LNCaP clone FGC (cell line): Measurements from ENCODE around the gene ARHGAP5.

Experiments used
- DNase-seq: peaks from one replicate; pipeline ENCODE4 v3.0.0-alpha.2; 2011; ENCODE audit warnings: low read depth
- H3K4me3 ChIP-seq: 2 replicates; pipeline ENCODE4 v1.5.1; 2011; ENCODE audit warnings: mild to moderate bottlenecking, low read depth, low read length, control low read depth
- TF ChIP-seq, protein P1 (sequence below): IDR thresholded peaks from 2 replicates; pipeline ENCODE4 v1.5.1; 2012; ENCODE audit warnings: mild to moderate bottlenecking; ENCODE audit not compliant: control insufficient read depth, insufficient read depth; ENCODE audit errors: extremely low read depth

The ARHGAP5 gene

DNA sequence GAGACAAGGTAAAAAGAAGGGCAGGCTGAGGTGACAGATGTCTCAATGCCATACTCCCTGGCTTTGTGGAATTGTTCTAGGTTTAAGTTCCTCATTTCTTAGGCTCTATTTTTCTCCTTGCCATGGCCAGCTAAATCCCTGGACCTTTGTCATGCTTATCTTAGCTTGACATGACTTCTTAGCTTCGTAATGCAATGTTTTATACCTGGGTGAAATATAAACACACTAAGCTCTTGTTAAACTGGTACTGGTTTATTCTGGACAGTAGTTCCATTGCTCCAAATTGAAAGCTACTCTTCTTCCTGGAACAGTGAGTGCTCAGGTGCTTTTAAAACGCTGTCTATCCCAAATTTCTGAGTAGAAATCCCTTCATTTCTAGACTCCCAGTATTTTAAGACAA lies 17.4 kb upstream of the ARHGAP5 start:
- peak; percentile 15 for DNase-seq
- no peak overlapping the region for H3K4me3 ChIP-seq
- TF ChIP-seq, protein P1, sequence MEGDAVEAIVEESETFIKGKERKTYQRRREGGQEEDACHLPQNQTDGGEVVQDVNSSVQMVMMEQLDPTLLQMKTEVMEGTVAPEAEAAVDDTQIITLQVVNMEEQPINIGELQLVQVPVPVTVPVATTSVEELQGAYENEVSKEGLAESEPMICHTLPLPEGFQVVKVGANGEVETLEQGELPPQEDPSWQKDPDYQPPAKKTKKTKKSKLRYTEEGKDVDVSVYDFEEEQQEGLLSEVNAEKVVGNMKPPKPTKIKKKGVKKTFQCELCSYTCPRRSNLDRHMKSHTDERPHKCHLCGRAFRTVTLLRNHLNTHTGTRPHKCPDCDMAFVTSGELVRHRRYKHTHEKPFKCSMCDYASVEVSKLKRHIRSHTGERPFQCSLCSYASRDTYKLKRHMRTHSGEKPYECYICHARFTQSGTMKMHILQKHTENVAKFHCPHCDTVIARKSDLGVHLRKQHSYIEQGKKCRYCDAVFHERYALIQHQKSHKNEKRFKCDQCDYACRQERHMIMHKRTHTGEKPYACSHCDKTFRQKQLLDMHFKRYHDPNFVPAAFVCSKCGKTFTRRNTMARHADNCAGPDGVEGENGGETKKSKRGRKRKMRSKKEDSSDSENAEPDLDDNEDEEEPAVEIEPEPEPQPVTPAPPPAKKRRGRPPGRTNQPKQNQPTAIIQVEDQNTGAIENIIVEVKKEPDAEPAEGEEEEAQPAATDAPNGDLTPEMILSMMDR = no peak

DNA sequence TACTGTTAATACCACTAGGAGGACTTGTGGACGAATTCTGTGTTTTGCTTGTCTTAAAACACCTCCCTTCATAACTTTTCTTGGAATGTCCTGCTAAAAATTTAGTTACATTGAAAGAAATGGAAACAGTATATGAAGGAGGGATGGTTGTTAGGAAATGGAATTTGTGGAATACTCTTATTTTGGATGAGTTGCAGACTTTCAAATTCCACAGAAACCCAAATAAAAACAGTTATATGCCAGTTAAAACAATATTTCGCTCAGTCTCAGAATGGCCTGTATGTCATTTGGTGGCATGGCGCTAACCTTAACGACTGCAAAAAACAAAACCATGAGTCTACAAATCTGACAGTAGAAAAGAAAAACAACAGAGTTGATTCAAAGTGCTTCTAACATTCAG lies 12.2 kb upstream of the ARHGAP5 start:
- TF ChIP-seq, protein P1 = no peak
- H3K4me3 ChIP-seq = no peak overlapping the region
- no peak for DNase-seq

DNA sequence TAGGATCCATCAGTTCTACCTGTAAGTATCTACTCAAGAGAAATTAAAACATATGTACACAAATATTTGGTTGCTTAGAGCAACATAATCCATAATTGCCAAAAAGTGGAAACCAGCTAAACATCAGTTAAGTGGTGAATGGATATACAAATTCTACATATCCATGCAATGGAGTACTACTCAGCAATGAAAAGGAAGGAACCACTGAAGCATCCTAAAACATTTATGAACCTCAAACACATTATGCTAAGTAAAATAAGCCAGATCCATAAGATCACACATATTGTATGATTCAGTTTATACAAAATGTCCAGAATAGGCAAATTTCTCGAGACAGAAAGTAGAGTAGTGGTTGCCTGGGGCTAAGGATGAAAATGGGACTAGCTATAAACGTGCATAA lies 8.4 kb upstream of the ARHGAP5 start:
- no peak for DNase-seq
- TF ChIP-seq, protein P1 = no peak
- H3K4me3 ChIP-seq = no peak overlapping the region

DNA sequence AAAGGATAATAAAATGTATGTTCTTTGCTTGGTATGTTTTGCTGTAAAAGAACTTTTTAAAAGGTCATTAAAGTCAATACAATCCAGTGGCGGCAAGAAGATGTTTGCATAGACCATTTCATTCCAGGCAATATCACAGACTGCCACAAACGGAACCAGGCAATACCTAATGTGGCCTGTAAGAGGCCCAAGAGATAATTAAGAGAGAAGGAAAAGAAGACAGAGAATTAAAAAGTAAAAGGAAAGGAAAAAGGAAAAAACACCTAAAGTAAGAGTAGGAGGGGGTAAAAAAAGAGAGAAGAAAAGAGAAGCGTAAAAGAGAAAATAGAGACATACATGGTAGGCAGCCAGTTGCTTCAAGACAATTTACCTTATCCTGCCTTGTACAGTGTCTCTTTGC lies 6.8 kb upstream of the ARHGAP5 start:
- TF ChIP-seq, protein P1 = no peak
- no peak for DNase-seq

DNA sequence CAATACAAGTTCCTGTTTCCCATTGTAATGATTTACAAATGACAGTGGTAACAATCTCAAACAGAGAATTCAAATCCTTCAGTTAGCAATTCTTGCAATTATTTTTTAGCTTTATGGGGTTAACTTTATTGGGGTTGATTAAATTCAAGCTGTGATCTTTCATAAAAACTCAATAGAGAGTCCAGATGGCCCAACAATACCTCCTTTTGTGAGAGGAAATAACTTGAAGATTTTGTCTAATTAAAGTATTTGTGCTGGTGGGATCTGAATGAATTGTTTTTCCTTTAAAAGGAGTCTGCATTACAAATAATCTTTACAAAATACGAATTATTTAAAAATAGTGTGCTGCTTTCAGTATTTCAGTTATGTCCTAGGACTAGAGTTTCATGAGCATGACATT lies 4.4 kb upstream of the ARHGAP5 start:
- no peak for DNase-seq
- TF ChIP-seq, protein P1 = no peak
- no peak overlapping the region for H3K4me3 ChIP-seq

More for the DNA sequence above, 6.8 kb upstream of the ARHGAP5 start:
- H3K4me3 ChIP-seq = no peak overlapping the region

DNA sequence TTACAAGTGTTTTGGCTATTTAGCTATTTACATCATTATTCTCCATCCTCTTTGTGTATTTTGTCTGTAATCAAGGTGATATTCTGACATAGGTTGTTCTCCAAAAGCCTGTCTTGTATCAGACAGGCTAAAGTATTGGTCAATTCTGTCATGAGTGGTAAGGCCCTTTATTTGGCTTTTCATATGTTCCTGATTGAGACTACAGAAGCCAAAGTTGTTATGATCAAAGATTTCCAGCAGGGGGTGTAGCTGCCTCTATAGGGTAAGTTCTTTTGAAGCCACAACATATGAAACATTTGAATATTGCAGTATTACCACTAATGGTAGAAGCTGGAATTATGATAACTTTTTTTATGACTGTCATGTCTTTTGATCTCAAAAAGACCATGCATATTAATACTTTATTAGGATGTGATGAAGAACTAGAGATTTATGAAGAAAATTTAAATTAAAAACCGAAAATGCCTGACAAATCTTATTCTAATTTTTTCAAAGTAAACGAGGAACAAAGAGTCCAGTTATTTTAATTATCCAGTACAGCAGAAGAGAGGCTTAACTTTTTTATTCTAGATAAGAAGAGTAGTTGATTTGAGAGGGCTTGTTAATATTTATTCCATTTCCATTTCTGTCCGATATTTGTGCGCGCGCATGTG lies 3.4 kb upstream of the ARHGAP5 start:
- TF ChIP-seq, protein P1 = peak; percentile 66
- H3K4me3 ChIP-seq = no peak overlapping the region
- DNase-seq = peak; percentile 75
